Kidney (tissue), 14 donors: ENCODE measurements around the gene TTC17. TPM values are rescaled to one million over a fixed set of nuclear protein-coding genes. Genes with fewer than 3 reads are reported as not detected.

ENCODE experiments used
- DNase-seq, 5 donors: peaks; one replicate each; pipeline ENCODE4 v3.0.0-alpha.2; 2013 to 2020
- FAIRE-seq: peaks from 2 replicates; lab custom pipeline; 2012; peaks lifted over from hg19 to GRCh38; lab: Jason Lieb, UNC
- H3K27ac ChIP-seq, 2 donors: one replicate each; pipeline ENCODE4 v1.7.0; 2013; ENCODE audit warnings: low read depth in 2 of 2, low read length in 2 of 2, inconsistent platforms in 1 of 2
- H3K27me3 ChIP-seq: one replicate; pipeline ENCODE4 v1.7.1; 2013; ENCODE audit warnings: low read length, inconsistent platforms; ENCODE audit not compliant: control insufficient read depth, insufficient read depth
- H3K36me3 ChIP-seq, 3 donors: one replicate each; pipeline versions ENCODE4 v1.7.0 to v1.7.1; 2013; ENCODE audit warnings: low read length in 3 of 3, control low read depth in 1 of 3, inconsistent platforms in 1 of 3; ENCODE audit not compliant: insufficient read depth in 3 of 3, control insufficient read depth in 2 of 3
- H3K4me1 ChIP-seq, 3 donors: one replicate each; pipeline versions ENCODE4 v1.7.0 to v1.7.1; 2013; ENCODE audit warnings: low read length in 3 of 3, inconsistent platforms in 1 of 3, low read depth in 1 of 3; ENCODE audit not compliant: control insufficient read depth in 2 of 3, insufficient read depth in 2 of 3
- H3K4me3 ChIP-seq, 3 donors: one replicate each; pipeline versions ENCODE4 v1.7.0 to v1.8.1; 2013; ENCODE audit warnings: low read length in 3 of 3, control low read depth in 1 of 3, inconsistent platforms in 1 of 3
- H3K9ac ChIP-seq, 3 donors: one replicate each; pipeline versions ENCODE4 v1.7.0 to v1.7.1; 2013; ENCODE audit warnings: low read length in 3 of 3, control low read depth in 1 of 3, inconsistent platforms in 1 of 3
- H3K9me3 ChIP-seq, 3 donors: one replicate each; pipeline versions ENCODE4 v1.7.0 to v1.7.1; 2013; ENCODE audit warnings: low read length in 3 of 3, control low read depth in 1 of 3, inconsistent platforms in 1 of 3; ENCODE audit not compliant: control insufficient read depth in 2 of 3, insufficient read depth in 1 of 3
- intact Hi-C: fragments of 100-400 bp; cut with DNase I; formaldehyde crosslinking; loops from one replicate; pipeline ENCODE4 v1.11.1; 2022
- polyA plus RNA-seq: library from polyadenylated mRNA; stranded (reverse); fragments of 350-450 nt; fragmentation: Illumina TruSeq; extraction: RNeasy Lipid Tissue Mini Kit (QIAGEN cat#74804); gene quantifications from one replicate; pipeline ENCODE4 v1.2.3, GENCODE V29; 2014; ENCODE audit warnings: low read depth, low replicate concordance; ENCODE audit not compliant: insufficient read depth
- total RNA-seq: library from RNA; stranded (reverse); fragmentation: NEBNext Ultra II Directional; extraction: Animal tissue kit (Norgen Biotek cat#: 25700); gene quantifications from one replicate; pipeline ENCODE4 v1.2.1, GENCODE V29; 2021
- TF ChIP-seq, protein P1 (sequence below): IDR thresholded peaks from 3 replicates; pipeline ENCODE4 v1.5.1; 2012; ENCODE audit warnings: mild to moderate bottlenecking, moderate library complexity, borderline replicate concordance; ENCODE audit not compliant: insufficient read depth; ENCODE audit errors: extremely low read depth
- donor health status: control.
- donor health status: control.
- donor health status: control.
- donor health status: control.
- donor health status: control.
- donor health status: DM: yes; HTN: yes; CAD: no.
- donor health status: Normal renal cell carcinoma (clear cell type).

Gene TTC17
- total and polyA plus RNA-seq, 2 donors from 2014 or later = 26.2 to 76.5 TPM

DNA sequence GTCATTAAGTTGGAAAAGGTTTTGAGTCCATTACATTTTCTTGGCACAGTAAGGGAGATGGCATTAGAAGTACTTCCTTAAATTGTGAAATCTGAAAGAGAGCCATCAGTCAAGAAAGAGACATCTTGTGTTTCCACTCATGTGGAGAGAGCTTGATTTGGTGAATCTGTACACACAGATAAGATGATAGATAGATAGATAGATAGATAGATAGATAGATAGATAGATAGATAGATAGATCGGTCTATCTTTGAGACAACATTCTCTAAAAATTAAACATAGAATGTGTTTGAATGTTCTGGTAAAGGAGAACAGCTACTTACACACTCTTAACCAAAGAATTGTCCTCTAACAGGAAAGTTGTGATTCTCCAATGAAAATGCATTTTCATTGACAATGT lies 76.2 kb downstream of the TTC17 start:
- TF ChIP-seq, protein P1, sequence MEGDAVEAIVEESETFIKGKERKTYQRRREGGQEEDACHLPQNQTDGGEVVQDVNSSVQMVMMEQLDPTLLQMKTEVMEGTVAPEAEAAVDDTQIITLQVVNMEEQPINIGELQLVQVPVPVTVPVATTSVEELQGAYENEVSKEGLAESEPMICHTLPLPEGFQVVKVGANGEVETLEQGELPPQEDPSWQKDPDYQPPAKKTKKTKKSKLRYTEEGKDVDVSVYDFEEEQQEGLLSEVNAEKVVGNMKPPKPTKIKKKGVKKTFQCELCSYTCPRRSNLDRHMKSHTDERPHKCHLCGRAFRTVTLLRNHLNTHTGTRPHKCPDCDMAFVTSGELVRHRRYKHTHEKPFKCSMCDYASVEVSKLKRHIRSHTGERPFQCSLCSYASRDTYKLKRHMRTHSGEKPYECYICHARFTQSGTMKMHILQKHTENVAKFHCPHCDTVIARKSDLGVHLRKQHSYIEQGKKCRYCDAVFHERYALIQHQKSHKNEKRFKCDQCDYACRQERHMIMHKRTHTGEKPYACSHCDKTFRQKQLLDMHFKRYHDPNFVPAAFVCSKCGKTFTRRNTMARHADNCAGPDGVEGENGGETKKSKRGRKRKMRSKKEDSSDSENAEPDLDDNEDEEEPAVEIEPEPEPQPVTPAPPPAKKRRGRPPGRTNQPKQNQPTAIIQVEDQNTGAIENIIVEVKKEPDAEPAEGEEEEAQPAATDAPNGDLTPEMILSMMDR = no peak
- no peak overlapping the region for H3K27ac ChIP-seq
- H3K27me3 ChIP-seq = no peaks in the 10 kb centered on the region
- no peaks in the 10 kb centered on the region for H3K9me3 ChIP-seq
- intact Hi-C loops = no loop called here
- peaks cover 2 to 13% (median 7%) of the 10 kb centered on the region in 3 donors for H3K36me3 ChIP-seq
- H3K9ac ChIP-seq = no peak overlapping the region
- FAIRE-seq (no peak), DNase-seq (no peak)
- H3K4me3 ChIP-seq = no peak overlapping the region
- H3K4me1 ChIP-seq = no peaks in the 10 kb centered on the region

DNA sequence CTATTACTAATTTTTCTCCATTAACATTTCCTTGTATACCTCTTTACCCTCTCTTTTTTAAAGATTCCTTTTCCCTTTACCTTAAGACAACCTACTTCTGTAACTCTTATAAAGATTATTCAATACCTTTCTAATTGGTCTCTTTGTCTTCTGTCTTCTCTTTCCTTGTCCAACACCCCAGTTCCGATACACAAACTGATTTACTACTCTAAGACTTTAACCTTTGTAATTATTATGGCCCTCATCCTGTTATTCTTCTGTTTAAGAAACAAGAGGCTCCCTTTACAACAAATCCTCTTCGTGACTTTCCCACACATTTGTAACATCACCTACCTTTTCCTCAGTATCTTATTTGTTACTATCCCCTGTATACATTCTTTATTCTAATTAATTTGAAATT lies 81.8 kb downstream of the TTC17 start:
- H3K9ac ChIP-seq = no peak overlapping the region
- H3K27ac ChIP-seq = no peak overlapping the region
- peaks cover 0 to 11% (median 2%) of the 10 kb centered on the region in 3 donors for H3K4me1 ChIP-seq
- no peak overlapping the region for H3K4me3 ChIP-seq
- FAIRE-seq = no peak
- intact Hi-C loops = no loop called here
- H3K36me3 ChIP-seq = peaks cover 6 to 20% (median 13%) of the 10 kb centered on the region in 3 donors
- DNase-seq = no peak
- TF ChIP-seq, protein P1 = no peak
- no peaks in the 10 kb centered on the region for H3K27me3 ChIP-seq
- H3K9me3 ChIP-seq = no peaks in the 10 kb centered on the region

DNA sequence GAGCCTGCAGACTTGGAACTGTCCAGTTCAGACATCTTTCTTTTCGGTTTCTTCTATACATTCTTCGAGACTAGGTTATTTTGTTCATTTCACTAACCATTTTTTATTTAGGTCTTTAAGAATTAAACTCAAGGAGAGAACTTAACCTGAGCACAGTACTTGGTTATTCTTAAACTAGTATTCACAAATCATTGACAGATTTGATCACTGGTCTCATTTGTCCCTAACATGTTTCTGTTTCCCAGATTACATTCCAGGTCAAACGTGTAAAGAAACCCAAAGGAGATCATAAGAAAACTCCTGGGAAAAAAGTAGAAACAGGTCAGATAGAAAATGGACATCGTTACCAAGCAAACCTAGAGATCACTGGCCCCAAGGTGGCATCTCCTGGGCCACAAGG lies 85.1 kb downstream of the TTC17 start:
- intact Hi-C loops = no loop called here
- H3K27me3 ChIP-seq = no peaks in the 10 kb centered on the region
- peak overlapping the region in 1 of 2 donors; percentile 19 for H3K27ac ChIP-seq
- peaks cover 4 to 26% (median 14%) of the 10 kb centered on the region in 3 donors for H3K36me3 ChIP-seq
- H3K4me3 ChIP-seq = no peak overlapping the region
- H3K9ac ChIP-seq = no peak overlapping the region
- peak in 2 of 5 donors; percentile 20 to 32 for DNase-seq
- no peaks in the 10 kb centered on the region for H3K9me3 ChIP-seq
- TF ChIP-seq, protein P1 = no peak
- peaks cover 0 to 11% (median 2%) of the 10 kb centered on the region in 3 donors for H3K4me1 ChIP-seq
- FAIRE-seq = peak; percentile 73

DNA sequence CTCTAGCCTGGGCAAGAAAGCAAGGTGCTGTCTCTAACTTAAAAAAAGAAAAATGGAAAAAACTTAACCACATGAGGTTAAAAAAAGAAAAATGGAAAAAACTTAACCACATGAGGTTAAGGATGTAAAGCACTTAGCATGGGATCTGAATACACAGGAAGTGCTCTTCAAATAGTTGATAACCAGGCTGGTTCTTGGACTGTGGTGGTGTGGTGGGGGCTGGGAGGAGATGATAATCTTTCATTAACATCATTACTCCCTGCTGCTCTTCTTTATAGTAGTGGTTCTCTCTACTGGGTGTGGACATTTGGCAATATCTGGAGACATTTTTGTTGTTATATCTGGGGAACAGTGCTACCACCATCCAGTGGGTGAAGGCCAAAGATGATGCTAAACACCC lies 88.4 kb downstream of the TTC17 start:
- no peak for DNase-seq
- H3K9ac ChIP-seq = no peak overlapping the region
- intact Hi-C loops = no loop called here
- peaks cover 0 to 11% (median 2%) of the 10 kb centered on the region in 3 donors for H3K4me1 ChIP-seq
- TF ChIP-seq, protein P1 = no peak
- H3K9me3 ChIP-seq = no peaks in the 10 kb centered on the region
- no peak overlapping the region for H3K4me3 ChIP-seq
- FAIRE-seq = no peak
- H3K27ac ChIP-seq = no peak overlapping the region
- H3K36me3 ChIP-seq = peaks cover 2 to 48% (median 27%) of the 10 kb centered on the region in 3 donors
- H3K27me3 ChIP-seq = no peaks in the 10 kb centered on the region
